T-helper 9 cell (primary cell): ENCODE measurements around the gene CSNK2A2.

ENCODE experiments used
- DNase-seq: peaks from one replicate; pipeline ENCODE4 v3.0.0-alpha.2; 2020

Gene CSNK2A2

DNA sequence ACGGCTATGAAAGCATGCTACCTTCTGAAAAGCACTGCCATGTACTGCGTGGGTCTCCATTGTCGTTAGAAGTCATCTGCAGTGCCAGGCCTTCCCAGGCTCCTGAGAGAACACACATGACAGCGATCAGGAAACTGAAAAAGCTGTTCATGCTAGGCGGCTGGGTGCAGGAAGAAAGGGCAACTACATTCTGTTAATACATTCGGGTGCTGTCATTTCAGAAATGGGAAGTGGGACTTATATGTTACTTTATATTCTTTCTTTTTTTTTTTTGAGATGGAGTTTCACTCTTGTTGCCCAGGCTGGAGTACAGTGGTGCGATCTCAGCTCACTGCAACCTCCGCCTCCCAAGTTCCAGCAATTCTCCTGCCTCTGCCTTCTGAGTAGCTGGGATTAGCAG is 88.6 kb downstream of the CSNK2A2 start:
- no peak for DNase-seq
